Loucy (cell line): ENCODE measurements around the gene RNASET2.

Source experiments
- CTCF ChIP-seq: fragments of 200-600 bp; sonication (generic); conservative IDR thresholded peaks from 2 replicates; pipeline ENCODE4 v1.5.1; 2014; ENCODE audit warnings: mild to moderate bottlenecking, antibody characterized with exemption, low read length
- EZH2phosphoT487 ChIP-seq: fragments of 200-600 bp; IDR thresholded peaks from 2 replicates; pipeline ENCODE4 v1.6.1; 2018; ENCODE audit warnings: antibody characterized with exemption, mild to moderate bottlenecking, moderate library complexity, borderline replicate concordance

GRCh38 chr6:166907373-166907841 is 48.9 kb downstream of the RNASET2 start:
- TF ChIP-seq CTCF (no peak), EZH2phosphoT487 (no peak)
